Neural cell (in vitro differentiated cells): ENCODE data around the gene REPIN1.

ENCODE experiments used
- CTCF ChIP-seq: fragments of 450-650 bp; IDR thresholded peaks from 2 replicates; pipeline ENCODE4 v1.5.1; 2014; ENCODE audit warnings: antibody characterized with exemption, mild to moderate bottlenecking, moderate library complexity; ENCODE audit not compliant: poor library complexity, severe bottlenecking
- RAD21 ChIP-seq: fragments of 450-650 bp; conservative IDR thresholded peaks from 2 replicates; pipeline ENCODE4 v1.6.1; 2014; ENCODE audit warnings: antibody characterized with exemption, mild to moderate bottlenecking, moderate library complexity

GRCh38 chr7:150357771-150358427 lies 10.7 kb upstream of the REPIN1 start:
- TF ChIP-seq CTCF (no peak), RAD21 (no peak)
